HCT116 (cell line): ENCODE measurements around the gene ATG5. TPM values are rescaled to one million over a fixed set of nuclear protein-coding genes. Genes with fewer than 3 reads are reported as not detected.

Source experiments
- ATAC-seq: fragments of 200-7000 bp; cut with Tn5 transposase; 2 replicates; pipeline ENCODE4 v1.9.1; 2020; ENCODE audit warnings: mild to moderate bottlenecking, moderate library complexity
- BruUV-seq: library from RNA; stranded (reverse); fragments of 400-500 nt; replicated peaks from 2 replicates; lab custom pipeline; 2021; lab: Mats Ljungman, UMichigan
- CTCF ChIA-PET: fragments of 300-600 bp; sonication (Branson Sonifier 250); formaldehyde crosslinking; loops from one replicate; lab custom pipeline; 2021; ENCODE audit warnings: antibody characterized with exemption; lab: Charles Lee
- POLR2A ChIA-PET: fragments of 300-600, 350-600 bp; sonication (Branson Sonifier 250); formaldehyde crosslinking; loops from one replicate; lab custom pipeline; 2021; ENCODE audit warnings: antibody characterized with exemption; lab: Charles Lee
- RAD21 ChIA-PET, 2 experiments: fragments of 300-600 bp; sonication (Branson Sonifier 250); formaldehyde crosslinking; loops; one replicate each; lab custom pipeline; 2023; ENCODE audit warnings: low total read pairs in 2 of 2; ENCODE audit not compliant: uncharacterized antibody in 2 of 2, unreplicated experiment in 2 of 2, low non-redundant PET in 1 of 2; lab: Charles Lee
- DNase-seq: peaks from one replicate; pipeline ENCODE4 v3.0.0-alpha.2; 2010; ENCODE audit warnings: low read depth, low spot score
- H2AFZ ChIP-seq: fragments of 200-600 bp; shearing (Covaris generic), sonication (generic); 2 replicates; pipeline ENCODE4 v1.6.1; 2017; ENCODE audit warnings: low read depth, mixed run types, mixed read lengths, antibody characterized with exemption, low read length; ENCODE audit not compliant: poor library complexity, severe bottlenecking
- H3K27ac ChIP-seq: 2 replicates; pipeline ENCODE4 v1.5.1; 2012; ENCODE audit warnings: low read depth, low read length
- H3K27me3 ChIP-seq: fragments of 200-600 bp; sonication (generic); 2 replicates; pipeline ENCODE4 v1.6.1; 2016; ENCODE audit warnings: mixed run types, low read length, mixed read lengths; ENCODE audit not compliant: insufficient read depth
- H3K36me3 ChIP-seq, 2 experiments: fragments of 200-500 bp in 1 of 2; fragments of 200-600 bp in 1 of 2; sonication (Bioruptor generic) in 1 of 2; sonication (generic) in 1 of 2; 2 replicates each; pipeline versions ENCODE4 v1.5.1 to v1.6.1; 2014 to 2016; ENCODE audit warnings: low read length in 2 of 2, inconsistent platforms in 1 of 2, mixed read lengths in 1 of 2, mixed run types in 1 of 2; ENCODE audit not compliant: insufficient read depth in 2 of 2, control insufficient read depth in 1 of 2
- H3K4me1 ChIP-seq, 2 experiments: fragments of 200-600 bp in 1 of 2; sonication (generic) in 1 of 2; 2 replicates each; pipeline versions ENCODE4 v1.5.1 to v1.6.1; 2012 to 2017; ENCODE audit warnings: low read length in 2 of 2, inconsistent platforms in 1 of 2, mild to moderate bottlenecking in 1 of 2, mixed read lengths in 1 of 2, mixed run types in 1 of 2, moderate library complexity in 1 of 2; ENCODE audit not compliant: insufficient read depth in 2 of 2, control insufficient read depth in 1 of 2
- H3K4me2 ChIP-seq: fragments of 200-600 bp; sonication (generic); 2 replicates; pipeline ENCODE4 v1.6.1; 2017; ENCODE audit warnings: mixed run types, low read length, mixed read lengths
- H3K4me3 ChIP-seq, 2 experiments: fragments of 200-600 bp in 1 of 2; sonication (generic) in 1 of 2; replicated peaks in 1 of 2; 2 replicates each; pipeline ENCODE4 v1.5.1; 2011 to 2016; ENCODE audit warnings: low read length in 2 of 2, control low read depth in 1 of 2, low read depth in 1 of 2, mild to moderate bottlenecking in 1 of 2, mixed read lengths in 1 of 2, mixed run types in 1 of 2
- H3K79me2 ChIP-seq: fragments of 200-600 bp; sonication (generic); 2 replicates; pipeline ENCODE4 v1.6.1; 2017; ENCODE audit warnings: mild to moderate bottlenecking, mixed run types, low read length, moderate library complexity, mixed read lengths; ENCODE audit not compliant: insufficient read depth
- H3K9ac ChIP-seq: fragments of 200-600 bp; sonication (generic); 2 replicates; pipeline ENCODE4 v1.6.1; 2016; ENCODE audit warnings: low read length, mixed read lengths
- H3K9me2 ChIP-seq: fragments of 200-600 bp; sonication (generic), shearing (Covaris generic); 2 replicates; pipeline ENCODE4 v1.6.1; 2017; ENCODE audit warnings: mixed run types, mild to moderate bottlenecking, moderate library complexity; ENCODE audit not compliant: insufficient read depth
- H3K9me3 ChIP-seq, 2 experiments: fragments of 200-500 bp in 1 of 2; fragments of 200-600 bp in 1 of 2; sonication (Bioruptor generic) in 1 of 2; sonication (generic) in 1 of 2; 2 replicates each; pipeline ENCODE4 v1.6.1; 2014 to 2017; ENCODE audit warnings: low read length in 2 of 2, mixed read lengths in 2 of 2, inconsistent platforms in 1 of 2, low read depth in 1 of 2, mild to moderate bottlenecking in 1 of 2, mixed run types in 1 of 2, moderate library complexity in 1 of 2; ENCODE audit not compliant: control insufficient read depth in 1 of 2, insufficient read depth in 1 of 2
- H4K20me1 ChIP-seq: fragments of 200-600 bp; sonication (generic), shearing (Covaris generic); 2 replicates; pipeline ENCODE4 v1.6.1; 2017; ENCODE audit warnings: mixed run types, mild to moderate bottlenecking, moderate library complexity; ENCODE audit not compliant: insufficient read depth
- ATF3 ChIP-seq: IDR thresholded peaks from 2 replicates; pipeline ENCODE4 v1.6.1; 2012
- EZH2 ChIP-seq: fragments of 200-600 bp; sonication (generic); IDR thresholded peaks from 2 replicates; pipeline ENCODE4 v1.6.1; 2017; ENCODE audit warnings: antibody characterized with exemption, mixed run types
- EZH2phosphoT487 ChIP-seq: fragments of 200-600 bp; IDR thresholded peaks from 2 replicates; pipeline ENCODE4 v1.6.1; 2018; ENCODE audit warnings: antibody characterized with exemption, borderline replicate concordance
- REST ChIP-seq: IDR thresholded peaks from 2 replicates; pipeline ENCODE4 v1.6.1; 2012; ENCODE audit warnings: low read depth
- SP1 ChIP-seq: IDR thresholded peaks from 2 replicates; pipeline ENCODE4 v1.6.1; 2012; ENCODE audit warnings: low read depth
- ZFX ChIP-seq: fragments of 450-650 bp; IDR thresholded peaks from 2 replicates; pipeline ENCODE4 v1.6.1; 2017
- intact Hi-C: fragments of 100-400 bp; cut with micrococcal nuclease; formaldehyde crosslinking; loops from 2 replicates; pipeline ENCODE4 v1.10.0; 2022
- total RNA-seq: library from RNA; stranded (reverse); gene quantifications from one replicate; pipeline ENCODE4 v1.2.1, GENCODE V29; 2021; ENCODE audit not compliant: unreplicated experiment

ATG5 gene
- total RNA-seq, 1 experiment from 2014 or later, result 39.6 TPM

GRCh38 chr6:106178900-106179299 is 146.7 kb downstream of the ATG5 start (continued):
- TF ChIP-seq REST, result no peak
- TF ChIP-seq EZH2phosphoT487, result no peak
- TF ChIP-seq SP1, result no peak
- no peak for TF ChIP-seq EZH2
- TF ChIP-seq ATF3, result no peak
- TF ChIP-seq ZFX, result no peak

GRCh38 chr6:106177786-106178185 is 147.8 kb downstream of the ATG5 start:
- ATAC-seq, result no peak
- no peak overlapping the region for H3K9ac ChIP-seq
- H3K4me1 ChIP-seq, result peaks cover 0 to 6% of the 10 kb centered on the region in 2 experiments; a peak in 1 of 4 replicates
- CTCF ChIA-PET, result no interaction called here
- no peaks in the 10 kb centered on the region for H3K9me3 ChIP-seq
- H3K4me3 ChIP-seq, result no peak overlapping the region
- H3K9me2 ChIP-seq, result no peaks in the 10 kb centered on the region
- TF ChIP-seq SP1, result no peak
- TF ChIP-seq EZH2, result no peak
- no peak for TF ChIP-seq ATF3
- TF ChIP-seq EZH2phosphoT487, result no peak
- TF ChIP-seq, all 23 proteins: peak for 0
- H2AFZ ChIP-seq, result no peak overlapping the region
- no peak overlapping the region for H3K27ac ChIP-seq
- H4K20me1 ChIP-seq, result no peaks in the 10 kb centered on the region
- H3K79me2 ChIP-seq, result no peaks in the 10 kb centered on the region
- H3K27me3 ChIP-seq, result no peaks in the 10 kb centered on the region
- no TSS peak for BruUV-seq
- H3K36me3 ChIP-seq, result no peaks in the 10 kb centered on the region
- POLR2A ChIA-PET, result no interaction called here
- no peak for DNase-seq
- intact Hi-C loops, result no loop called here
- no peak overlapping the region for H3K4me2 ChIP-seq
- RAD21 ChIA-PET, result no interaction called here
